ENCODE data around the gene ANXA11.
A peak's percentile ranks its signal among the peaks of the same experiment; 100 is the strongest.
"Not testable (repeated sequence)": the region's sequence is repeated elsewhere in the genome, so short reads cannot be mapped to it uniquely, and the experiment has no call there.

ANXA11 gene

DNA sequence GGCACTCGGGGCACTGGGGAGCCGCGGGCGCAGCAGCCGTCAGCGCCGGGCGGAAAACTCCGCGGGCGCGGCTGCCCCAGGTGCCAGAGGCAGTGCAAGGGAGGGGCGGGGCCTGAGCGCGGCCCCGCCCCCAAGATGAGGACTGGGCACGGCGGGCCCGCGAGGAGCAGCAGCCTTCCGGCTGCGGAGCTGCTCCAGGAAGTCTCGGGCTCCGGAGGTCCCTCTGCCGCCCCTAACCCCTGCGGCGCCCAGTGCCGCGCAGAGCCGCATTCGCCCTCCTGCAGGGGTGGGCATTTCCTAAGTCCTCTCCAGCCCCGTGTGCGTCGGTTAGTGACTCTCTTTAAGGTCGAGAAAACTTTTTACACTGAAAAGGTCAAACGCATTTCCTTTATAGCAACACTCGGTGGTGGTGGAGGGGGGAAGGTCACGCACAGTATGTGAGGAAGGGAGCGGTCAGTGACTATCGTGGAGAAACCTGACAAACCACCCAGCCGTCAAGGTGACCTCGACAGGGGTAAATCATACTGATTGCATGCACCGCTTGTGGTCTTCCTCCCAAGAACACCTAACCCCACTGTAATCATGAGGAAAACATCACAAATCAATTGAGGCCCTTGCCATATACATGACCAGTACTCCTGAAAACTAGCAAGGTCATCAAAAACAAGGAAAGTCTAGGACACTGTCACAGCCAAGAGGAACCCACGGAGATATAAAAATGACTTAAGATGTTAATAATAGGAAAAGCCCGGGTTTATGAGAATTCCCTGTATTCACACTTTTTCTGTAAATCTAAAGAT, at the start of gene ANXA11:
Gene ANXA11, minus strand, starts transcription at position 61 of the 800 bp plus-strand sequence. CDS start 32,676 bp downstream, outside the sequence.
- DNase-seq: peak; percentile 94

DNA sequence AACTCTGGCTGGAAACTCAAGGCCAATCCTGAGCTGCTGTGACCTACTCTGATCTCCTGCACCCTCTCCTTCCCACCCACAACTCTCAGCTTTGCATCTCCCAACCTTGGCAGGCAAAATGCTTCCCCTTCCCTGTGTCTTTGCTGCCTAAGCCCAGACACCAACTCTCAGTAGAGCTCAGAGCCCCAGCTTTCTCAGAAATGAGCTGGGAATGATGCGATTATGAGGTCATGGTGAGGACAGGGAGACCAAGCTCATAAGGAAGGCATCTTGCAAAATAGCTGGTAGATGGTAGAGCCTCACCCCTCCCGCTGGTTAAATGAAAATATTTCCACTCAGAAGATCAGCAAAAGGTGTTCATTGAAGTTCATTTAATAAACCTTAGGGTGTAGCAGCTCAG, 49.4 kb upstream of the ANXA11 start:
- not testable (repeated sequence) for DNase-seq

DNA sequence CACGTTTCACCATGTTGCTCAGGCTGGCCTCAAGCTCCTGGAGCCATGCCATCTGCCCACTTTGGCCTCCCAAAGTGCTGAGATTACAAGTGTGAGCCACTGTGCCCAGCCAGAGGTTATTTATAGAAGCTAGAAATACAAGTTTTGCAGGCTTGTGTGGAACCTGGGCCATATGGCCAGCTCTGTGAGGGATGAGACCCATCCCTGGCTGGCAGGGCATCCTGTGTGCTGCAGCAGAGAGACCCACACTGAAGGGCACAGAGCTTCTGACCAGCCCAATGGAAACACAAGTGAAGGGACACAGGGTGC, 48.6 kb upstream of the ANXA11 start:
- DNase-seq: peak; percentile 93

DNA sequence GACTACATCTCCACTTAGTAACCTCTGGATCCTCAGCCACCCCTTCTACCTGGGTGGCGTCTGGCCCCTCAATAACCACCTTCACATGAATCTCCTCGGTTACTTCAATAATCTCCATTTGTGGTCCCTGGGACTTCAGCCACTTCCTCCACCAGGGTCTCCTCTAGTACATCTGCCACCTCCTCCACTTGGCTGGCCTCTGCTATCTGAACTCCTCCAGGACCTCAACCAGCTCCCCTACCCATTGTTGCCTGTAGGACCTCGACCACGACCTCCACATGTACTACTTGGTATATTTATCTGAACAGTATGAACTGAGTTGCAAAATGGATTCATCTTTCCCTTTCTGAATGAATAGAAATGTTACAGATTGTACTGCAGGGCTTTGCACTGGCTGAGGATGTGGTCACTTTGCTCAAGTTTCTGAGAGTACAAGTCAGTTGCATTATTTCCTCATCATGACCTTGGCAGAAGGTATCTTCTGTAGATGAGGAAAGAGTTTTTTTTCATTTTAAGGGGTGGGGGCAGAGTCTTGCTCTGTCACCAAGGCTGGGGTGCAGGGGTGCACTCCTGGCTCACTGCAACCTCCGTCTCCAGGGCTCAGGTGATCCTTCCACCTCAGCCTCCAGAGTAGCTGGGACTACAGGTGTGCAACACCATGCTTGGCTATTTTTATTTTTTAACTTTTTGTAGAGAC, 48.1 kb upstream of the ANXA11 start:
- DNase-seq: peak; percentile 53

DNA sequence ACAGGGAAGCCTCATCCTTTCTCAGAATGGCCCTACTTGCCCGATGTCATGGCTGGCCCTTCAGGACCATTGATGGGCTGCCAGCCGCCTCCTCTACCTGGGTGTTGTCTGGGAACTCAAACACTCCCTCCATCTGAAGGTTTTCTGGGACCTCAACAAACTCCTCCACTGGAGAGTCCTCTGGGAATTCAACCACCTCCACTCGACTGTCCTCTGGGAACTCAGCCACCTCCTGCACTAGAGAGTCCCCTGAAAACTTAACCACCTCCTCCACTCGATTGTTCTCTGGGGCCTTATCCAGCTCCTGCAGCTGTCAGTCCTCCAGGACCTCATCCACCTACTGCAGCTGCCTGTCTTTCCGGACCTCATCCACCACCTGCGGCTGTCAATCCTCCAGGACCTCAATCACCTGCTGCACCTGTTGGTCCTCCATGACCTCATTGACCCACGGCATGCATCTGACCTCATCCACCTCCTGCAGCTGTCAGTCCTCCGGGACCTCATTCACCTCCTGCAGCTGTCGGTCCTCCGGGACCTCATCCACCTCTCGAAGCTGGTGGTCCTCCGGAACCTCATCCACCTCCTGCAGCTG, 47.1 kb upstream of the ANXA11 start:
- peak; percentile 99 for DNase-seq

DNA sequence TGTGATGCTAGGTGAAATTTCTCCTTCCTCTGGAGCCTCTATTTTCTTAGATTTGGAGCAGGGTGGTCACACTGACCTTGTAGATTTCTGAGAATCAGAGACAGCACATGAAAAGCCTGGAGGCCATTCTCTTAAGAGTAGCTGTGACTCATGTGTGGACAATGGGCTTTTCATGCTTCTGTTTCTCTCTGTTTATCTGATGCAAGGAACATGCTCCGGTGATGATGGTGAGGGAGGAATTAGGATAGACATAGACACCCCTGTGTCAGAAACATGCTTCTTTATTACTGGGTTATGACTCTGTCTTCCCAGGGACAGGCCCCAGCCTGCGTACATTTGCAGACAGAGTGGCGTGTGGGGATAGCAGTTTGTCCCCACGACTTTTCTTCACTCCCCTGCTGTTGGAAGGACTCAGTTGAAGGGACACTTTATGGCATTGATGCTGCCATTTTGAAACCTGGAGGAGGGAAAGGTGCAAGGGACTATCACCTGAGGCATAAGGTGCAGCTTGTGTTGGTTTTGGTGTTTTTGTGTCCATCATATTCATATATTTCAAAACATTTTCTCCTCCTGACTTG, 46.5 kb upstream of the ANXA11 start:
- not testable (repeated sequence) for DNase-seq

DNA sequence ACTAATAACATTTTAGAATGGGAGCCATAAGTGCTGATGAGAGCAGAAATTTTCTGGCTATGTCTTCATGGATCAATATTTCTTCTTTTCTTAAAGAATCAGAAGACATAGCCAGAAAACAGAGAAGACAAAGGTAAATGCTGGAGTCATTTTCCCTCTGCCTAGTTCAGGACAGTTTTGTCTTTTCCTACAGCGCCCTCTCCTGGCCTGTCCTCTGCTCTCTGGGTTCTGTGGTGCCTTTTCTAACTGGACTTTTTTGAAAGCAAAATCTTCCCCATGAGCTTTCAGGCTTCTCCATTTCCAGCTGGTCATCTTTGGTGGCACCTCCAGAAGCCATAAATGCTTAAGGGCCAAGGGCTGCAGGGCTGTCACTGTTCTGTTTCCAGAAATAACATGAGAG, 45.1 kb upstream of the ANXA11 start:
- not testable (repeated sequence) for DNase-seq

DNA sequence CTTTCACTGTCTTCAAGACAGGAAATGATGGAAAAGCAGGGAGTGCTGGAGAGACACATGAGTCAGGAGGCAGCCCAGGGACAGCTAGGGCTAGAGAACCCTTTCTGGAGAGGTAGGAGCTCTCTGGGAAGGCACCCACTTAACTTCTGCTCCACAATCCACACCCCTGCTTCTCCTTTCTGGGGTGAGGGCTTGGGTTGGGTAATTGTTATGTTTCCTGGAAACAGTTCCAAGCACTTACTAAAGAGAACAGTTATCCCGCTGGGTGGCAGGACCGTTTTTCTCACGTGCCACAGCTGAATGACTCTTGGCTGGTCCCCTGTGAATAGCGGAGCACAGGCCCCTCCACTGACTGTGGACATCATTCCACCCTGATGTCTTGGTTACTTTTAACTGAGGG, 44.6 kb upstream of the ANXA11 start:
- not testable (repeated sequence) for DNase-seq

DNA sequence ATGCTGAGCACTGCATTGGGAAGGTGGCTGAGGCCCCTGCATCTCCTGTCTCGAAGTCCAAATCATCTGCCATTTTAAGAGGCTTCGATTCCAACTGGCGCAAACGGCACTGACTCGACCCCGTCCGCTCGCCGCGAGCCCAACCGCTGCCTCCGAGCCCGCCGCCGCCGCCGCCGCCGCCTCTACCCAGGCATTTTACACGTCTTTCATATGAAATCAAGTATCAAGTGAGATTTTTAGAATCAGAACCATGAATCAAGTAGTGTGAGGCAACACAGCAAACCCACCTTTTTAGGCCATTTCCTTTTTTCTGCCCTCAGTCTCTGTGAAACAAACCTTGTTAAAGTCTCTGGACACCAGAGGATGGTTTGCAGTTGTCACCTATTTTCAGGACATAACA, 42.3 kb upstream of the ANXA11 start:
- not testable (repeated sequence) for DNase-seq

DNA sequence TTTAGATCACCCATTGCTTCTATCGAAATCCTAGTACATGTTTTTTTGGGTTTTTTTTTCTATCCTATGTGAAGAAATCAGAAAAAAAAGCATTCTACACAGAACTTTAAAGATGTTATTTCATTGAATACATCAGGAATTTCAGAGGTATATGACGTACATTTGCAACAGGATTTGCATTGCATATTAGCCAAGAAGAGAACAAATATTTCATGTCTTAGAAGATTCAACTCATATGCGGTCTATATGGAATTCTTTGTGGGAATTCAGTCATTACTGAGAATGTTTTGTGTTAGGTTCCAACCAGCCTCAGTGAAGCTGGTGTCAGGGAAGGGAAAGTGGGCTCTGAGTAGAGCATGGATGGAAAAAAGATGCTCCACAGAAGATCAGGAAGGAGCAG, 39.0 kb upstream of the ANXA11 start:
- DNase-seq: not testable (repeated sequence)

DNA sequence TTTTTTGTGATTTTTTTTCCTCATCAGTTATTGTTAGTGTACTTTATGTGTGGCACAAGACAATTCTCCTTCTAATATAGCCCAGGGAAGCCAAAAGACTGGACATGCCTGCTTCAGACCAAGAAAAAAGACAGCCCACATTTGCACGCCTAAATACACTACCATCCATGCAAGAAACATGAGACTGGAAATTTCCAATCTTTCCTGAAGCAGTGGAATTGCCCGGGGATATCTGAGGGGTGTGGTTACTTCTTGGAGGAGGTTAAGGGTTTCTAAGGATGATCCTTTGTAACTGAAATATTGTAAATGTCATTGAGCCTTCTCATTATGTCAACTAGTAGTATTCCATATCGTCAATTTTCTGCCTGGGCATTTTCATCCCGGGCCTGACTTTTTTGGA, 37.0 kb upstream of the ANXA11 start:
- DNase-seq: not testable (repeated sequence)

DNA sequence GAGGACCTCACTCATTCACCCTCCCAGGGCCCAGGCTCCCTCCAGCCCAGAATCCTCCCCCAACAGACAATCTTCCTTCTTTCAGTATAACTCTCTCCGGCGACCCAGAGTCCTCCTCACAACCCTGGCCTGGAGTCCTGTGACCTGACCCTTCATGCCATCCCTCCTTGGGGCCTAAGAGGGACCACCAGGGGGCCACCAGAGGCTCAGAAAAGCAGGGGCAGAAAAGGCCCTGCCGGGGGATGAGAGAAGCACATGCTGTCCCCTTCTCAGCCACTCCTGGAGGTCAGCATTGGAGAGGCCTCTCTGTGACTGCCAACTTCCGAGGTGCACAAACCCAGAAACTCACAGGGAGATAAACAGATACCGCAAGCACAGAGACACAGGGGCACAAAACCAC, 31.1 kb upstream of the ANXA11 start:
- not testable (repeated sequence) for DNase-seq

DNA sequence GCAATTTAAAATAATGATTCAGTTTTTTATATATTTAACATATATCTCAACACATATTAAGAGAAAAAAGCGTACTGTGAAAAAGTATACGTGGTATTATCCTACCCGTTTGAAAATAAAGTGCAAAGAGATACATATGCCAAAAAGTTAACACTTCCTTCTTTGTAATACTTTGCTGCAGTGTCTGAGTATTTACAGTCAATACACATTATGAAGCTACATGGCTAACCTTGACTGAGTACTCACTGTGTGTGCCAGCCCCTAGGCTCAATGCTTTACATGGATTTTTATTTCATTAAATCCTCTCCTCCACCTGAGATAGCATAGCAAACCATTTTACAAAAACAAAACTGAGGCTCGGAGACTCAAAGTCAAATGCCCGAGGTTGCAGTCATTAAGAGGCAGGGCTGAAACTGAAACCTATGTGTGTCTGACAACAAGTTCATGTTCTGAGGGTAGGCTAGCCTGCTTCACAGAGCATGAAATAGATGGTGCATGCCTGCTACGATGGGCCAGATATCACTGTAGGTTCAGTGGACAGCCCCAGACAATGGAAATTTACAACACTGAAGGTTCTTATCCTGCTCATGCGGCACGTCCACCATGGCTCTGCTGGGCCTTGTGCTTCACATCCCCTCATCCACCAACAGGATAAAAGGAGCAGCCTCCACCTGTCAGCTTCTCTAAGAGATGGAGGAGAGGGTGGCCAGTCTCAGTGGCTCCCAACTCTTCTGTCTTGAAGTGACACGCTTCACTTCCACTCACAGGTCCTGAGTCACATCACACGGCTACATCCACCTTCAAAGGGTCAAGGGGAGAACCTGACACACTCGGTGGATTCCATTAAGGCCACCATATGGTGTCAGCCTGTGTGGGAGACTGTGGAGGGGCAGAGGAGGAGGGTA, 29.2 kb upstream of the ANXA11 start:
- not testable (repeated sequence) for DNase-seq

DNA sequence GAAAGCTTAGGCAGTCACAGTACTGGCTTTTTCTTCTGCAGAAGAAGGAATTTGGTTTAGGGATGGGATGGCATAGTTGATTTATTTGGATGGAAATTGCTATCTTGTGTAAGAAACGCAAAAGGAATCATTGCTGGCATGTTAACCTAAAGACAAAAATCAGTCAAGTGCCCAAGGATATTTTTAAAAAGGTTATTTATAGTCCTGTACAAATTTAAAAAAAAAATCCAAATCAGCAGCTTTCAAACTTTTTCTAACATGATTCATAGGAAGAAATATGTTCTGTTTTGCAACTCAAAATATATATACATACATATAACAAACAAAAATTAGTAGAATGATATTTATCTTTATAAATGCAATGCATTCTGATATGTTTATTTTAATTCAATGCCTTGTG, 28.5 kb upstream of the ANXA11 start:
- not testable (repeated sequence) for DNase-seq

DNA sequence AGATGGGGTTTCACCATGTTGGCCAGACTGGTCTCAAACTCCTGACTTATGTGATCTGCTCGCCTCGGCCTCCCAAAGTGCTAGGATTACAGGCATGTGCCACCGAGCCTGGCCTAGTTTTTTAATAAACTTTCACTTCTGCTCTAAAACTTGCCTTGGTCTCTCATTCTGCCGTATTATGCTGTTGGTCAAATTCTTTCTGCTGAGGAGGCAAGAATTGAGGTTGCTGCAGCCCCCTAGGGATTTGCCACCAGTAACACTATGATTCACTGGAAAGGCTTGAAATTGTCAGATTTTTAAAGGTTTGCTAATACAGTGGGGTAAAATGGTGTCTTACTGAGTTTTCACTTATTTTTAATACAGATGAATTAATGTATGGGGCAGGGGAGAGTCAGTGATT, 21.4 kb upstream of the ANXA11 start:
- not testable (repeated sequence) for DNase-seq

DNA sequence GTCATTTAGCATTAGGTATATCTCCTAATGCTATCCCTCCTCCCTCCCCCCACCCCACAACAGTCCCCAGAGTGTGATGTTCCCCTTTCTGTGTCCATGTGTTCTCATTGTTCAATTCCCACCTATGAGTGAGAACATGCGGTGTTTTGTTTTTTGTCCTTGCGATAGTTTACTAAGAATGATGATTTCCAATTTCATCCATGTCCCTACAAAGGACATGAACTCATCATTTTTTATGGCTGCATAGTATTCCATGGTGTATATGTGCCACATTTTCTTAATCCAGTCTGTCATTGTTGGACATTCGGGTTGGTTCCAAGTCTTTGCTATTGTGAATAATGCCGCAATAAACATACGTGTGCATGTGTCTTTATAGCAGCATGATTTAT, 17.7 kb upstream of the ANXA11 start:
- not testable (repeated sequence) for DNase-seq

DNA sequence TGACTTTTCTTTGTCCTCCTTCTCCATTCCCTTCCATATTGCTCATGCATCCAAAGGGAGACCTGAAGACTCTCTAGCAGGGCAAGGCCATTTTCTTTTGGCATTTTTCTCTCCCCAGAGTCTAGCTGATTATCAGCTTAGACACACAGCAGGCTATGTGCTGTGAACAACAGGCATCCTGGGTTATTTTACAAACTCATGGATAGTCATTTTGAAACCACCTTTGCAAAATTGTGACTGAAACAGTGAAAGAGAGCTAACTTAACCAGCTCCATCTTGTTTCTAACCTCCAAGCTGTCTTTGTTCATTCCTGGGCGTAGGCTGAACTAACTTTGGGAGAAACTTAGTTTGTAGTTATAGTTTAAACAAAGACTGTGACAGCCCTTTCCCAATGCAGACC, 13.5 kb upstream of the ANXA11 start:
- not testable (repeated sequence) for DNase-seq

DNA sequence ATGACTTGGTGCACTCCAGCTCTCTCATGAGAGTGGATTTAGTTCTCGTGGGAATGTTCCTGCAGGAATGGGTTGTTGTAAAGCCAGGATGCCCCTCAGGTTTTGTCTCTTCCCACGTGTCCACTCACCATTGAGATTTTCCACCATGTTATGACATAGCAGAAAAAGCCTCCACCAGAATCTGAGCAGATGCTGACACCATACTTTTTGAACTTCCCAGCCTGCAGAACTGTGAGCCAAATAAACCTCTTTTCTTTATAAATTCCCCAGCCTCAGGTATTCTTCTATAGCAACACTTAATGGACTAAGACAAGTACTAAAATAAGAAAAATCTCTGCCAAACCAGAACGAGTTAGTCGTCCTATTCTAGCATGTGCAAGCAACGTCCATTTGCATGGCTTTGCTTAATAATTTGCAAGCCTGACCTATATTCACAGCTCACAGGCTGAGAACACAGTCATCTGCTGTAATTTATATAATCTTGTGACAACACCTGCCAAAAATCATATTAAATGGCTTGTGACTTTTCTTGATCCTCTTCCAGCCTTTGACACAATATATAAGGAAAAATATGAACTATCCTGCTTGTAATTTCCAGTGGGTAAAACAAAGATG, 9.1 kb upstream of the ANXA11 start:
- not testable (repeated sequence) for DNase-seq

DNA sequence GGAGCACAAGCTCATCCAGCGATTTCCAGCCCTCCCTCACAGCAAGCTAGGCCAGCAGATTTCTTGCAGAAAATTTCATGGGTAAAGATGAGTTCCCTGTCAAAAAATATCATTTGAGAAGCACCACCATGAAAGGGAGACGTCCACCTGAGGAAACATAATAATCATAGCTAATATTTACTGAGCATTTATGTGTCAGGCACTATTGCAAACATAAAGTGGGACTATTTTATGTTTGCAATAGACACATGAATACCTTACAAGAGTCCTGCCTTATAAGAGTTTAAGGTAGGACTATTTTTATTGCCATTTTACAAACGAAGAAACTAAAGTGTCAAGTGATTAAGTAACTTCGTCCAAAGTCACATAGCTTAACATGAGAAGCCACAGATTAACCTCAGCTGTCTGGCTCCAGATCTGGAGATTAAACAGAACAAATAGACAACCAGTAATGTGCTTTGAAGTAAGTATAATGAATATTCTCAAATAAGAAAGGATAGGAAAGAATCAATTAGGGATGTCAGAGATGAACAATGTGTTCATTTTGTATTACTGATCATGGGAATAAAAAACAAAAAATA, 7.3 kb upstream of the ANXA11 start:
- DNase-seq: peak; percentile 72

DNA sequence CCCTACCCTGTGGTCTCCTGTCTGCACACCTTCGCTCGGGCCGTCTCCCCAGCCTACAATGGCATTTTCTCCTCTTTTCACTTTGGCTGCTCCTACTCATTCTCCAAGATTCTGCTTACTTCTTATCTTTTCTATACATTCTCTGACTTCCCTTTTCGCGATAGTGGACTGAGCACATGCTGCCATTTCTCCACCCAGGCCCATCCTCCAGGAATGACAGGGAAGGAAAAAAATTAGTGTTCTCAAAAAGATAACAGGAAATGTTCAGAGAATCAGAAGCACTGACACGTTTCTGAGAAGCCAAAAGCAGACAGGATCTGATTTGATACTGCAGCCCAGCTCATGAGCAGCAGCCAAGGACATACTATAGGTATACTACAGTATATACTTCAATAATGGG, 6.4 kb upstream of the ANXA11 start:
- no peak for DNase-seq

DNA sequence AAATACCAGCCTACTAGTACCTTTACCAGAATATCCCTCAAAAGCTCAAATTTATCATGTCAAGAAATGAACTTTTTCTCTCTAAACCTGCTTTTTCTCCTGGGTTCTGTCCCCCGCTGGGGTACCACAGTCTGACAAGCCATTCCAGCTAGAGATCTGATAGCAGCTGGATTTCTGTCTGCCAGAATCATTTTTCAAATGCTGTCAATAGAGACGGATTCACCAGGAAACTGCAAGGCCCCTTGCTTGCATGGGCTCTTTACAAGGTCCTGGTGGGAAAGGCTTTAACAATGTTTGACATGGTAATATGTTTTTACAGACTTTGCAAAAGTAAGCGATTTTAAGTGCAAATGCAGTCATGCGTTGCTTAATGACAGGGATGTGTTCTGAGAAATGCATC, 4.9 kb upstream of the ANXA11 start:
- DNase-seq: peak; percentile 22
